Pancreas (tissue), 10 donors: ENCODE data around the gene RAPGEF4. TPM values are rescaled to one million over a fixed set of nuclear protein-coding genes. Genes with fewer than 3 reads are reported as not detected.
A peak's percentile ranks its signal among the peaks of the same experiment; 100 is the strongest.

Source experiments
- ATAC-seq, 4 donors: fragments of 200-7000 bp; cut with Tn5 transposase; one replicate each; pipeline versions ENCODE4 v1.8.0 to v1.9.1; 2020; ENCODE audit warnings: mild to moderate bottlenecking in 4 of 4, moderate library complexity in 4 of 4
- DNase-seq, 6 donors: peaks; one replicate each; pipeline ENCODE4 v3.0.0-alpha.2; 2020
- FAIRE-seq: peaks from 2 replicates; lab custom pipeline; 2012; peaks lifted over from hg19 to GRCh38; lab: Jason Lieb, UNC
- H3K27ac ChIP-seq, 4 donors: fragments of 200-600 bp; sonication (generic); 1 replicate in 3 of 4; 2 replicates in 1 of 4; pipeline versions ENCODE4 v1.5.0 to v1.8.0; 2020
- H3K27me3 ChIP-seq, 4 donors: fragments of 200-600 bp; one replicate each; pipeline ENCODE4 v1.8.0; 2021
- H3K36me3 ChIP-seq, 3 donors: fragments of 200-600 bp; sonication (generic) in 1 of 3; one replicate each; pipeline versions ENCODE4 v1.5.0 to v1.8.0; 2020 to 2021
- H3K4me1 ChIP-seq, 3 donors: fragments of 200-600 bp; one replicate each; pipeline ENCODE4 v1.8.0; 2021
- H3K4me3 ChIP-seq, 4 donors: fragments of 200-600 bp; sonication (generic) in 2 of 4; one replicate each; pipeline versions ENCODE4 v1.5.0 to v1.8.0; 2020 to 2021
- H3K9me3 ChIP-seq, 4 donors: fragments of 200-600 bp; one replicate each; pipeline ENCODE4 v1.8.0; 2021
- WGBS, 2 donors: extraction: QIAGEN DNeasy Blood & Tissue Kit; methylation state at CpG; one replicate each; pipeline ENCODE4 v1.1.7; 2013; 5-methylcytosine and 5-hydroxymethylcytosine counted together
- intact Hi-C, 3 donors: fragments of 100-400 bp; cut with DNase I; formaldehyde crosslinking; loops; one replicate each; pipeline versions ENCODE4 v1.11.1 to v1.14.2; 2022
- polyA plus RNA-seq, 2 donors: library from polyadenylated mRNA; stranded (reverse); fragments of 200-250 nt; gene quantifications; one replicate each; pipeline ENCODE4 v1.2.3, GENCODE V29; 2013
- total RNA-seq, 6 donors: library from RNA; stranded (reverse); fragmentation: NEBNext Ultra II Directional in 4 of 6; extraction: Animal tissue kit (Norgen Biotek cat#: 25700) in 4 of 6; gene quantifications; one replicate each; pipeline versions ENCODE4 v1.2.1 to v1.2.4, GENCODE V29; 2021 to 2023
- TF ChIP-seq, protein P1 (sequence below), 4 donors: fragments of 200-600 bp; sonication (generic) in 3 of 4; IDR thresholded peaks; one replicate each; pipeline versions ENCODE4 v1.5.0 to v1.8.0; 2021; ENCODE audit warnings: antibody characterized with exemption in 4 of 4
- donor health status: healthy with polysubstance abuse.
- donor health status: DM: no; HTN: no; CAD: no; lungs with moderate emphysema.
- donor health status: DM: no; HTN: no; CAD: no.
- donor health status: control.
- donor health status: control.
- donor health status: Bipolar disorder and iron deficiency.
- donor health status: DM: yes; HTN: yes; CAD: no.
- donor health status: DM: no; HTN: no; CAD: no.
- donor health status: DM: no; HTN: no; CAD: no.
- donor health status: DM: yes; HTN: yes; CAD: no.

The RAPGEF4 gene
- total and polyA plus RNA-seq, 8 donors: 2.1 to 9.0 (median 5.1) TPM

DNA sequence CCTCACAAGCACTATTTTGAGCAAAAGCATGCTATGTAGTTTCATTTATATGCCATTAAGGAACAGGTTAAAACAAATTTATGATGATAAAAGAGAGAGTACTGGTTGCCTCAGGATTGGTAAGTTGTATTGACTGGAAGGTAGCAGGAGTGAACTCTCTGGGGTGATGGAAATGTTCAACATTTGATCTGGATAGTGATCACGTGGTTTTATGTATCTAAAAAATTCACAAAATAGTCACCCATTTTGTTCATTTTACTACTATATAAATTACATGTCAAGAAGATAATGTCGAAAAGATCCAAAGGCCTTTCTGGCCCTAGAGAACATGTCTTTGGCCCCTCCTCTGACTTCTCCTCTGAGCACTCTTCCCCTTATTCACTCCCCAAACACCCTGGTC, 10.4 kb upstream of the RAPGEF4 start:
- no peaks in the 10 kb centered on the region for H3K9me3 ChIP-seq
- H3K27ac ChIP-seq: no peak overlapping the region
- intact Hi-C loops: no loop called here
- no peaks in the 10 kb centered on the region for H3K4me1 ChIP-seq
- no peak overlapping the region for H3K4me3 ChIP-seq
- TF ChIP-seq, protein P1, sequence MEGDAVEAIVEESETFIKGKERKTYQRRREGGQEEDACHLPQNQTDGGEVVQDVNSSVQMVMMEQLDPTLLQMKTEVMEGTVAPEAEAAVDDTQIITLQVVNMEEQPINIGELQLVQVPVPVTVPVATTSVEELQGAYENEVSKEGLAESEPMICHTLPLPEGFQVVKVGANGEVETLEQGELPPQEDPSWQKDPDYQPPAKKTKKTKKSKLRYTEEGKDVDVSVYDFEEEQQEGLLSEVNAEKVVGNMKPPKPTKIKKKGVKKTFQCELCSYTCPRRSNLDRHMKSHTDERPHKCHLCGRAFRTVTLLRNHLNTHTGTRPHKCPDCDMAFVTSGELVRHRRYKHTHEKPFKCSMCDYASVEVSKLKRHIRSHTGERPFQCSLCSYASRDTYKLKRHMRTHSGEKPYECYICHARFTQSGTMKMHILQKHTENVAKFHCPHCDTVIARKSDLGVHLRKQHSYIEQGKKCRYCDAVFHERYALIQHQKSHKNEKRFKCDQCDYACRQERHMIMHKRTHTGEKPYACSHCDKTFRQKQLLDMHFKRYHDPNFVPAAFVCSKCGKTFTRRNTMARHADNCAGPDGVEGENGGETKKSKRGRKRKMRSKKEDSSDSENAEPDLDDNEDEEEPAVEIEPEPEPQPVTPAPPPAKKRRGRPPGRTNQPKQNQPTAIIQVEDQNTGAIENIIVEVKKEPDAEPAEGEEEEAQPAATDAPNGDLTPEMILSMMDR (IDR thresholded peaks at IDR 0.05): no peak
- no peak for FAIRE-seq
- no peaks in the 10 kb centered on the region for H3K36me3 ChIP-seq
- no peak for ATAC-seq
- 82 to 88% methylated on average over 2 of the region's 2 CpGs for WGBS, 2 donors
- no peaks in the 10 kb centered on the region for H3K27me3 ChIP-seq
- no peak for DNase-seq

DNA sequence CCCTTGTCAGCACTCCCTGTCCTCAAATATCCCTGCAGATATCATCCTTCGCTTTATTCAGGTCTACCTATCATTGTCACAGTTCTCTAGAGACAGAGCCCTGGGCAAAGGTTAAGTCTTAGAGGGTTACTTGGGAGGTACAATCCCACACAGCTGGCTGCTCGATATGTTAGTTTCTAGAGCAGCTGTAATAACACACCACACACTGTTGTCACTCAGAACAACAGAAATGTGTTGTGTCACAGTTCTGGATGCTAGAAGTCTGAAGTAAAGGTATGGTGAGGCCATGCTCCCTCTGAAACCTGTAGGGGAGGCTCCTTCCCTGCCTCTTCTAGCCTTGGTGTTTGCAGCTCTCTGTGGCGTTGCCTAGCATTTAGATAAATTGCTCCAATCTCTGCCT, 9.9 kb upstream of the RAPGEF4 start:
- WGBS, 2 donors: 71 to 89% methylated on average over 3 of the region's 3 CpGs
- FAIRE-seq (no peak), ATAC-seq (no peak), DNase-seq (no peak)
- Histone ChIP-seq H3K36me3 (no peaks in the 10 kb centered on the region), H3K27ac (no peak overlapping the region), H3K27me3 (no peaks in the 10 kb centered on the region), H3K9me3 (no peaks in the 10 kb centered on the region), H3K4me3 (no peak overlapping the region), H3K4me1 (no peaks in the 10 kb centered on the region)
- intact Hi-C loops: no loop called here
- TF ChIP-seq, protein P1 (IDR thresholded peaks at IDR 0.05): no peak

DNA sequence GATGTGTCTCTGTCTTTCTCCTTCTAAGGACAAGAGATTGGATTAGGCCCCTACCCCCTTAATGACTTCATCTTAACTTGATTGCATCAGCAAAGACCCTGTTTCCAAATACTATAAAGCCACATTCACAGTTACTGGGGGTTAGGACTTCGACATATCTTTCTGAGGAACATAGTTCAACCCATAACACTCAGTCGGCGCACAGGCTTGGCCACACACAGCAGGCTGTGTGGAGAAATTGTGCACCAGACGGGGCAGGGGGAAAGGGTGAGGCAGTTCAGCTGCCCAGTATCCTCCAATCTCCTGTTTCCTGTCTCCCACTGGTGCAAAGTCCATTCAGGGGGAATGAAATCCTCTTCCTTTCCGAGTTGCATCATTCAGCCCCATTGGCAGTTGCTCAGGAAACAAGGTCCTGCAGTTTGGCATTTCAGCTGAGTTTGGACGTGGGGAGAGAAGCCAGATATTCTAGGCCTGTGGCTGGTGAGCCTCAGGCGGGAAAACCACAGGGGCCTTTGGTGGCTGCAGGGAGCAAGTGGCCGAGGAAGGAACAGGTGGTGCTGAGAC, 9.4 kb upstream of the RAPGEF4 start:
- Histone ChIP-seq H3K4me1 (no peaks in the 10 kb centered on the region), H3K27me3 (no peaks in the 10 kb centered on the region), H3K27ac (no peak overlapping the region), H3K36me3 (no peaks in the 10 kb centered on the region), H3K9me3 (no peaks in the 10 kb centered on the region), H3K4me3 (no peak overlapping the region)
- WGBS, 2 donors: 78 to 87% methylated on average over 8 of the region's 8 CpGs
- no peak for FAIRE-seq
- DNase-seq: no peak
- intact Hi-C loops: no loop called here
- ATAC-seq: peak in 2 of 4 donors; percentile 76 to 83
- TF ChIP-seq, protein P1 (IDR thresholded peaks at IDR 0.05): no peak

DNA sequence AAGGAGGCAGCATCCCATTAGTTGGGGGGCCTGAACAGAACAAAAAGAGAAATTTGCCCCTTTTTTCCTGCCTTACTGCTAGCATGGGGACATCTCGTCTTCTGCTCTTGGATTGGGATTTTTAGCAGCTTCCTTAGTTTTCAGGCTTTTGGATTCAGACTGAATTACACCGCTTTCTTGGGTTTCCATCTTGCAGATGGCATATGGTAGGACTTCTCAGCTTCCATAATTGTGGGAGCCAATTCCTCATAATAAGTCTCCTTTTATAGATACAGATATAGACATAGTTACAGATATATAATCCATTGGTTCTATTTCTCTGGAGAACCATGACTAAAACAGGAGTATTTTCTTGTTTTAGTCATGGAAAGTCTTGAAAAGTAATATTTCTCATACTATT, 5.2 kb upstream of the RAPGEF4 start:
- Histone ChIP-seq H3K27ac (no peak overlapping the region), H3K36me3 (no peaks in the 10 kb centered on the region), H3K4me3 (no peak overlapping the region), H3K9me3 (no peaks in the 10 kb centered on the region), H3K4me1 (no peaks in the 10 kb centered on the region), H3K27me3 (no peaks in the 10 kb centered on the region)
- intact Hi-C loops: no loop called here
- DNase-seq: no peak
- 96 to 97% methylated on average over 2 of the region's 2 CpGs for WGBS, 2 donors
- no peak for FAIRE-seq
- TF ChIP-seq, protein P1 (IDR thresholded peaks at IDR 0.05): no peak
- ATAC-seq: no peak

DNA sequence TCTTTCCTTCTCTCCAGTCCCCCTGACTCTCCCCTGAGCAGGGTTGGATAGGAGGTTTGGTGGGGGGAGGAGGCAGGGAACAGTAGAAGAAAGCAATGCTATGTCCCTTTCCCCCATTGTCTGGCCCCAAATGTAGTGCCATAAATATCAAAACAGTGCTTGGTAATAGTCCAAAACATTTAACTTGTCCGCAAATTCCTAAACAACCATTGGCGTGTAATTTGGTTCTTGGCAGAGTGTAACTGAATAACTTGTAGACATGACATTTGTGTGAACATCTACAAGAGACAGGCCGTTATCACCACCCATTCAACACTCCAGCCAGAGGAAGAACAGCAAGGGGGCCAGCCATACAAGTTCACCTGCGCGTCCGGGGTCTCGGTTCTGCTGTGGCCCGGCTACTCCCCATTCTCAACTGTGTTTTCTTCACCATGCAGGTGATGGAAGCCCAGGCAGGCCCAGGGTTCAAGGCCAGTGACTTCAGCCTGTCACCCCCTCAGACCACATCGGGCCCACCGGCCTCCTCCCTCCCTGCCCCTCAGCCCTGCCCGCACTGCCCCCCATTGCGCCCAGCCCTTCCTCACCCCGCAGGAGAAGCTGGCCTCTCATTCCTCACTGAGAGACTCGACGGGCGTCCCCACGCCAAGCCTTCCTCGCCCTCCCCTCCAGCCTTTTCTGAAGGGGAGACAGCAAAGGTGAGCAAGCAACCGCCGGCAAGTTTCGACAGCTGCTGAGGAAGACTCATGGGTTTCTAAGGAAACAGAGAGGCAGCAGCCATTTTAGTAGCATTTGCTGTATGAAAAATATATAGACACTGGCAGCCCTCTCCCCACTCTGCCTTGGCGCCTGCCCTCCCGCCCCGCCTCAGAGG, 699 bp upstream of the RAPGEF4 start:
- no peak for FAIRE-seq
- peak; percentile 18 to 49 (median 38) for ATAC-seq
- H3K36me3 ChIP-seq: no peaks in the 10 kb centered on the region
- no peaks in the 10 kb centered on the region for H3K4me1 ChIP-seq
- TF ChIP-seq, protein P1 (IDR thresholded peaks at IDR 0.05): no peak
- peak overlapping the region; percentile 21 to 67 (median 57) for H3K4me3 ChIP-seq
- peak in 1 of 6 donors; percentile 39 for DNase-seq
- no peaks in the 10 kb centered on the region for H3K9me3 ChIP-seq
- intact Hi-C loops: no loop called here
- no peak overlapping the region for H3K27ac ChIP-seq
- WGBS, 2 donors: 36 to 43% methylated on average over 24 of the region's 24 CpGs
- no peaks in the 10 kb centered on the region for H3K27me3 ChIP-seq
